Chondrocyte (in vitro differentiated cells): ENCODE measurements around the gene MATK. TPM values are rescaled to one million over a fixed set of nuclear protein-coding genes. Genes with fewer than 3 reads are reported as not detected.

Experiments used
- DNase-seq: peaks from one replicate; pipeline ENCODE4 v3.0.0; 2021; ENCODE audit warnings: mixed read lengths, low spot score
- H3K27ac Mint-ChIP-seq: one replicate; pipeline ENCODE4 v1.8.0; 2021; ENCODE audit warnings: mild to moderate bottlenecking, moderate library complexity, mixed read lengths; ENCODE audit not compliant: unreplicated experiment
- H3K27me3 Mint-ChIP-seq: 2 replicates; pipeline ENCODE4 v1.8.0; 2021; ENCODE audit warnings: low read depth, mixed read lengths
- H3K36me3 Mint-ChIP-seq: 2 replicates; pipeline ENCODE4 v1.8.0; 2021; ENCODE audit warnings: low read depth, mixed read lengths
- H3K4me1 Mint-ChIP-seq: 2 replicates; pipeline ENCODE4 v1.8.0; 2021; ENCODE audit warnings: low read depth, mild to moderate bottlenecking, mixed read lengths
- H3K4me3 Mint-ChIP-seq: one replicate; pipeline ENCODE4 v1.8.0; 2021; ENCODE audit warnings: mild to moderate bottlenecking, moderate library complexity, mixed read lengths; ENCODE audit not compliant: unreplicated experiment
- H3K9me3 Mint-ChIP-seq: 2 replicates; pipeline ENCODE4 v1.8.0; 2021; ENCODE audit warnings: low read depth, mixed read lengths
- total RNA-seq: library from RNA; stranded (reverse); gene quantifications from 3 replicates; pipeline ENCODE4 v1.2.1, GENCODE V29; 2021
- TF ChIP-seq, protein P1 (sequence below): fragments of 200-600 bp; sonication (generic); IDR thresholded peaks from 2 replicates; pipeline ENCODE4 v1.5.0; 2021; ENCODE audit warnings: antibody characterized with exemption, mild to moderate bottlenecking, moderate library complexity

The MATK gene
- total RNA-seq, 1 donor from 2014 or later = not detected

DNA sequence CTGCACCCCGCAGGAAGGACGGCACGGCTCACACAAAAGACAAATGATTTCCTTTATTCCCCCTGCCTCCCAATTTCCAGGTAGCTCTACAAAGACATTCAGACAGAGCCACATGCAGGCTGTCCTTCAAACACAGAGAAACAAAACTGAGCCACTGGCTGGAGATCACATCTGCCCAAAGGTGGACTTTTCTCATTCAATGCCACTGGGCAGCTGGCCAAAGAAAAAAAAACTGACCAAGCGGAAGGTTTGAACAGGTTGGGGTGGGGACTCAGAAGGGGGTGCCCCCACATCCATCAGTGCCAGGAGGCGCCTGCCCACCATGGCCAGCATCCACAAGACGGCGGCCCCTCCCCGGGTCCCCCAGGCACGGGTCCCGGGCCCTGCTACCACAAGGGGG lies 17.8 kb upstream of the MATK start:
- Mint-ChIP-seq H3K4me3 (no peak overlapping the region), H3K27ac (no peak overlapping the region), H3K4me1 (peaks cover 7% of the 10 kb centered on the region), H3K36me3 (no peaks in the 10 kb centered on the region), H3K9me3 (no peaks in the 10 kb centered on the region), H3K27me3 (peaks cover 26% of the 10 kb centered on the region)
- TF ChIP-seq, protein P1, sequence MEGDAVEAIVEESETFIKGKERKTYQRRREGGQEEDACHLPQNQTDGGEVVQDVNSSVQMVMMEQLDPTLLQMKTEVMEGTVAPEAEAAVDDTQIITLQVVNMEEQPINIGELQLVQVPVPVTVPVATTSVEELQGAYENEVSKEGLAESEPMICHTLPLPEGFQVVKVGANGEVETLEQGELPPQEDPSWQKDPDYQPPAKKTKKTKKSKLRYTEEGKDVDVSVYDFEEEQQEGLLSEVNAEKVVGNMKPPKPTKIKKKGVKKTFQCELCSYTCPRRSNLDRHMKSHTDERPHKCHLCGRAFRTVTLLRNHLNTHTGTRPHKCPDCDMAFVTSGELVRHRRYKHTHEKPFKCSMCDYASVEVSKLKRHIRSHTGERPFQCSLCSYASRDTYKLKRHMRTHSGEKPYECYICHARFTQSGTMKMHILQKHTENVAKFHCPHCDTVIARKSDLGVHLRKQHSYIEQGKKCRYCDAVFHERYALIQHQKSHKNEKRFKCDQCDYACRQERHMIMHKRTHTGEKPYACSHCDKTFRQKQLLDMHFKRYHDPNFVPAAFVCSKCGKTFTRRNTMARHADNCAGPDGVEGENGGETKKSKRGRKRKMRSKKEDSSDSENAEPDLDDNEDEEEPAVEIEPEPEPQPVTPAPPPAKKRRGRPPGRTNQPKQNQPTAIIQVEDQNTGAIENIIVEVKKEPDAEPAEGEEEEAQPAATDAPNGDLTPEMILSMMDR = no peak
- no peak for DNase-seq

DNA sequence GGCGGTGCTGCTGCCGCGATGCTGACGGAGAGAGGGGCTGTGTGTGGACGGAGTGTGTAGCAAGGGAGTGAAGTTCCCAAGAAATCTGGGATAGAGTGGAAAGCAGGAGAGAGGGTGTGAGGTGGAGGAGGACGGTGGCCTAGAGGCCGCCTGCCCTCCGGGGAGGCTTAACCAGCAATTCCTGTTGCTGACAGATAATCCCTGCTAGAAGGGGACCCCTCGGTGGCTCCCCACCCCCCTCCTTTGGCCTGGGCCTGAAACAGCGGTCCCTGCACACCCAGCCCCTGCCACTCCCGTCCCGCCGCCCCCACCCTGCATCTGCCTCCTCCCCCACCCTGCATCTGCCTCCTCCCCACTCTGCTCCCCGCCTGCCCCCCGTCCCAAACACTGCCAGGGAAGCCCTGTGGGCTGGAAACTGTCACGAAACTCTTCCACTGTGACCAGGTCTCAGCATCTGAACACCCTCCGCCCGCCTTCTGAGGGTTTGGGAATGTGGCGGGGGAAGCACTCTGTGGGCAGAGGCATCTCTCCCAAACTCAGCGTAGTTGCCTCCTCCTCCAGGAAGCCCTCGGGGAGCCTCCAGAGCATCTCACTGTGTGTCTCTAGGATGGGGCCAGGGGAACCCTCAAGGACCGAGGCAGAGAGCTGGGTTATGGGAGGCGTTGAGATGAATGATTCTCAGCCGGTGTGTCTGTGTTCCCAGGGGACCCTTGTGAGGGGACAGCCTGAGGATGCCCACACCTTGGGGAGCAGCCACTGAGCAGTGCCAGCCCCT lies 17.1 kb upstream of the MATK start:
- Mint-ChIP-seq H3K27me3 (peaks cover 26% of the 10 kb centered on the region), H3K4me3 (no peak overlapping the region), H3K27ac (no peak overlapping the region), H3K36me3 (no peaks in the 10 kb centered on the region), H3K4me1 (peaks cover 7% of the 10 kb centered on the region), H3K9me3 (no peaks in the 10 kb centered on the region)
- TF ChIP-seq, protein P1 = no peak
- DNase-seq = no peak

DNA sequence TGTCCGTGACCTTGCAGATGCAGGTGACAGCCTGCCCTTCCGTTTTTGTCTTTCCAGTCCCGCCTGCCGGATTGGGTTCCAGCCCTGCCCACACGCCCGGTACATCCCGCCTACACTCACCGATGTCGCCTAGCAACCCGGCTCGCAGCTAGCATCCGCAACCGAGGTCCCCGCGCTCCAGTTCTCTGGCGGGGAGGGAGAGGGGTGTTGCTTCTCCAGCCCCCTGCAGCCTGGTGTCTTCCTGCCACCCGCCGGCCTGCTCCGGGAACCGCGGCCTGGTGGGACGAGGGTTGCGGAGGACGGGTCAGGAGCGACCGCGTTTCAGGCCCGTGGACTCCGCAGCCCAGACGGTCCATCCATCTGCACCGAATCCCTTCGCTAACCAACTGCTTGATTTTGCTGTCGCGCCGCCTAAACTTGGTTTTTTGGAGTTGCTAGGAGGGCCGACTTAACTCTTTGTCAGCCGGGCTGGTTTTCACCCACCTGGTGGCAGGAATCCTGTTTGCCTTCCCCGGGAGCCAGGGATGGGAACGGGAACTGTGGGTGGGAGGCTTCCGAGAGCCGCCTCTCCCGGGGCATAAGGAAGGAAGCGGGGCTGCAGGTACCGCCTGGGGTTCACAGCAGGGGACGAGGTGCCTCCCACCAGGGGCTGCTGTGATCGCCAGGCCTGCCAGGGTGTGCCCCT lies 15.4 kb upstream of the MATK start:
- peaks cover 4% of the 10 kb centered on the region for H3K9me3 Mint-ChIP-seq
- peaks cover 7% of the 10 kb centered on the region for H3K4me1 Mint-ChIP-seq
- H3K27ac Mint-ChIP-seq = no peak overlapping the region
- H3K27me3 Mint-ChIP-seq = peaks cover 31% of the 10 kb centered on the region
- TF ChIP-seq, protein P1 = peak; percentile 67
- peaks cover 3% of the 10 kb centered on the region for H3K36me3 Mint-ChIP-seq
- DNase-seq = no peak
- peak overlapping the region; percentile 38 for H3K4me3 Mint-ChIP-seq

DNA sequence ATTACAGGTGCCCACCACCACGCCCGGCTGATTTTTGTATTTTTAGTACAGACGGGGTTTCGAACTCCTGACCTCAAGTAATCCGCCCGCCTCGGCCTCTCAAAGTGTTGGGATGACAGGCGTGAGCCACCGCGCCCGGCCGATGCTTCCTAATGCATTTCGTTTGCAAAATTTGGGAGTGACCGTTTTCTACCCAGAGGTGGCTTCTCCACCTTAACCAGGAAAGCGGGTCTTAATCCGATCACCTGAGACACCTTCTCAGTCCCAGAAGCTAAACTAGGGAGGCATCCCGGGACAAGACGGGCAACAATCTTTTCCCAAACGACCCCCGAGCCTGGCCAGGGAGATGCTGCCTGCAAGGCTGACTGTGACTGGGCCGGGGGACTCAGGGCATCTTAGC lies 14.8 kb upstream of the MATK start:
- Mint-ChIP-seq H3K4me1 (peaks cover 7% of the 10 kb centered on the region), H3K27ac (no peak overlapping the region), H3K4me3 (no peak overlapping the region), H3K9me3 (peaks cover 6% of the 10 kb centered on the region), H3K27me3 (peaks cover 32% of the 10 kb centered on the region), H3K36me3 (peaks cover 3% of the 10 kb centered on the region)
- TF ChIP-seq, protein P1 = no peak
- DNase-seq = no peak

DNA sequence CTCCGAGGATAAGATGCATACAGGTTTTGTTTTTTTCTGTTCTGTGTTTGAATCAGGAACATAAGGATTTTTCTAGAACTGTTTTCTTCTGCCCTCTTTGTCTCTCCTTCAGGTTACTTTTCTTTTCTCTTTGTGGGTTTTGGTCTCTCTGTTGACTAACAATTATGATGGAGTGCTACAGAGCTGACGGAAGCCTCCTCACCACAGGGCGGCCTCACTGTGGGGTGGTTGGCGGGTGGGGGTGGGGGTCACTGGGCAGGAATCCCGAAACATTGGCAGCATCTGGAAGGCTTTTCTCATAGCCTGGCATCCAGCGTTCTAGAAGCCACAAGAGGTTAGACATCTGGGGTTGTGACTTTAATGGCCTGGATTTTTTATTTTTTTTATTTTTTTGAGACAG lies 12.0 kb upstream of the MATK start:
- Mint-ChIP-seq H3K36me3 (peaks cover 3% of the 10 kb centered on the region), H3K27ac (no peak overlapping the region), H3K4me1 (peaks cover 7% of the 10 kb centered on the region), H3K9me3 (peaks cover 6% of the 10 kb centered on the region), H3K4me3 (no peak overlapping the region), H3K27me3 (peaks cover 34% of the 10 kb centered on the region)
- TF ChIP-seq, protein P1 = no peak
- no peak for DNase-seq
